K562 (cell line): ENCODE measurements around the gene C16orf92. TPM values are rescaled to one million over a fixed set of nuclear protein-coding genes. Genes with fewer than 3 reads are reported as not detected.

Source experiments
- ATAC-seq: fragments of 200-7000 bp; cut with Tn5 transposase; 3 replicates; pipeline ENCODE4 v1.9.1; 2020; ENCODE audit warnings: moderate library complexity
- BruUV-seq: library from RNA; stranded (reverse); fragments of 400-500 nt; replicated peaks from 2 replicates; lab custom pipeline; 2021; lab: Mats Ljungman, UMichigan
- CTCF ChIA-PET: fragments of 300-600 bp; formaldehyde crosslinking; extraction: SDS; loops from one replicate; lab custom pipeline; 2021; ENCODE audit warnings: low intra/inter-chr PET ratio; lab: Yijun Ruan, JAX
- POLR2A ChIA-PET: fragments of 300-600, 350-650 bp; sonication (Branson Sonifier 250); formaldehyde crosslinking; extraction: SDS; loops from one replicate; lab custom pipeline; 2021; ENCODE audit warnings: antibody characterized with exemption, inconsistent platforms; lab: Yijun Ruan, JAX
- DNase-seq, 4 experiments: peaks; one replicate each; pipeline versions ENCODE4 v3.0.0 to v3.0.0-alpha.2; 2011 to 2018; ENCODE audit warnings: low spot score in 3 of 4, mixed read lengths in 3 of 4; ENCODE audit errors: extremely low read depth in 1 of 4
- FAIRE-seq: peaks from 2 replicates; lab custom pipeline; 2011; peaks lifted over from hg19 to GRCh38; lab: Jason Lieb, UNC
- H2AFZ ChIP-seq: 2 replicates; pipeline ENCODE4 v1.6.0; 2011; ENCODE audit warnings: low read depth, low read length, control low read depth, inconsistent platforms
- H3K27ac ChIP-seq: fragments of 200-600 bp; 3 replicates; pipeline ENCODE4 v1.8.0; 2011; ENCODE audit warnings: low read depth, mild to moderate bottlenecking, control low read depth, inconsistent platforms, low read length, moderate library complexity, mixed read lengths; ENCODE audit errors: extremely low read depth
- H3K27me3 ChIP-seq, 2 experiments: fragments of 300-600 bp in 1 of 2; 2 replicates in 1 of 2; 3 replicates in 1 of 2; pipeline versions ENCODE4 v1.6.0 to v1.8.0; 2011; ENCODE audit warnings: inconsistent platforms in 2 of 2, low read length in 2 of 2, mild to moderate bottlenecking in 1 of 2, mixed read lengths in 1 of 2, moderate library complexity in 1 of 2; ENCODE audit not compliant: control insufficient read depth in 2 of 2, insufficient read depth in 2 of 2
- H3K36me3 ChIP-seq: fragments of 300-600 bp; 3 replicates; pipeline ENCODE4 v1.8.0; 2011; ENCODE audit warnings: mild to moderate bottlenecking, low read length, inconsistent platforms; ENCODE audit not compliant: control insufficient read depth, insufficient read depth
- H3K4me1 ChIP-seq, 2 experiments: fragments of 200-600 bp in 1 of 2; replicated peaks in 1 of 2; 2 replicates in 1 of 2; 3 replicates in 1 of 2; pipeline versions ENCODE4 v1.5.1 to v1.8.0; 2011; ENCODE audit warnings: inconsistent platforms in 2 of 2, low read length in 2 of 2, mild to moderate bottlenecking in 1 of 2, mixed read lengths in 1 of 2, moderate library complexity in 1 of 2; ENCODE audit not compliant: control insufficient read depth in 2 of 2, insufficient read depth in 2 of 2
- H3K4me2 ChIP-seq: 2 replicates; pipeline ENCODE4 v1.6.1; 2011; ENCODE audit warnings: low read length, control low read depth, inconsistent platforms, mixed read lengths; ENCODE audit not compliant: insufficient read depth
- H3K4me3 ChIP-seq: fragments of 200-600 bp; sonication (generic), shearing (Covaris generic); 2 replicates; pipeline ENCODE4 v1.5.1; 2016; ENCODE audit warnings: control low read depth, inconsistent platforms
- H3K79me2 ChIP-seq: fragments of 200-600 bp; 3 replicates; pipeline ENCODE4 v1.8.0; 2011; ENCODE audit warnings: low read length, inconsistent platforms; ENCODE audit not compliant: control insufficient read depth, insufficient read depth
- H3K9ac ChIP-seq, 2 experiments: 2 replicates each; pipeline versions ENCODE4 v1.6.0 to v1.6.1; 2011; ENCODE audit warnings: low read depth in 2 of 2, low read length in 2 of 2, control low read depth in 1 of 2, inconsistent platforms in 1 of 2, mild to moderate bottlenecking in 1 of 2, mixed read lengths in 1 of 2; ENCODE audit not compliant: insufficient read depth in 1 of 2
- H3K9me1 ChIP-seq: one replicate; pipeline ENCODE4 v1.6.0; 2011; ENCODE audit warnings: inconsistent platforms, mild to moderate bottlenecking, low read length, moderate library complexity; ENCODE audit not compliant: control insufficient read depth, insufficient read depth
- H3K9me3 ChIP-seq: replicated peaks from 2 replicates; pipeline ENCODE4 v1.5.1; 2011; ENCODE audit warnings: low read depth, low read length, inconsistent platforms; ENCODE audit not compliant: control insufficient read depth, insufficient read depth
- H4K20me1 ChIP-seq: replicated peaks from 2 replicates; pipeline ENCODE4 v1.6.1; 2011; ENCODE audit warnings: low read length, inconsistent platforms, mixed read lengths; ENCODE audit not compliant: control insufficient read depth, insufficient read depth
- TCFL5 ChIP-seq: fragments of 250-450 bp; sonication (Bioruptor Pico); conservative IDR thresholded peaks from 2 replicates; pipeline ENCODE4 v1.6.1; 2021; ENCODE audit warnings: mild to moderate bottlenecking, moderate library complexity, matching md5 sums
- ZBTB33 ChIP-seq: sonication (generic); formaldehyde crosslinking; IDR thresholded peaks from 2 replicates; pipeline ENCODE4 v1.8.1; 2023; ENCODE audit warnings: mild to moderate bottlenecking, missing genetic modification reagents
- WGBS: fragments of 100-300 bp; shearing (Covaris generic); methylation state at CpG from one replicate; pipeline ENCODE4 v1.1.6; 2016; ENCODE audit warnings: low coverage, mixed read lengths; ENCODE audit not compliant: insufficient coverage; ENCODE audit errors: missing lambda C conversion rate; 5-methylcytosine and 5-hydroxymethylcytosine counted together
- in situ Hi-C: fragments of 300-500 bp; cut with MboI; formaldehyde crosslinking; loops from 4 replicates; pipeline ENCODE4 v1.15.0; 2018; ENCODE audit warnings: inconsistent platforms, mixed read lengths
- intact Hi-C: fragments of 100-400 bp; cut with micrococcal nuclease; formaldehyde crosslinking; loops from 2 replicates; pipeline ENCODE4 v1.14.2; 2022
- polyA plus RNA-seq, 8 experiments: library from polyadenylated mRNA; depleted of rRNA in 4 of 8; stranded (reverse) in 5 of 8; unstranded in 3 of 8; fragments of >200 nt; fragmentation: Nextera tagmentation in 2 of 8; fragmentation: Illumina TruSeq in 1 of 8; extraction: Ambion mirVana in 2 of 8; extraction: Trizol in 1 of 8; gene quantifications; 2 replicates each; pipeline versions ENCODE4 v1.2.1 to v1.2.3, GENCODE V29; 2011 to 2014; ENCODE audit warnings: inconsistent platforms in 1 of 8, missing spikeins in 1 of 8
- total RNA-seq, 7 experiments: library from RNA; depleted of rRNA in 6 of 7; stranded (reverse); fragments of >200 nt in 6 of 7; fragmentation: Illumina TruSeq in 2 of 7; extraction: Trizol in 2 of 7; gene quantifications; 2 replicates each; pipeline versions ENCODE4 v1.2.1 to v1.2.3, GENCODE V29; 2011 to 2021; ENCODE audit warnings: low replicate concordance in 1 of 7

Gene C16orf92
- total and polyA plus RNA-seq, 9 of the 15 experiments (the other 6 are each of a cell fraction or from before 2014, with no cell fraction given), result not detected

- Histone ChIP-seq H3K27me3 (peaks cover 17 to 74% of the 10 kb centered on the region in 2 experiments), H3K9ac (no peak overlapping the region), H3K9me3 (no peaks in the 10 kb centered on the region), H3K4me2 (no peak overlapping the region), H4K20me1 (peaks cover 13% of the 10 kb centered on the region; the same call in 1 of the 2 replicates), H2AFZ (no peak overlapping the region), H3K79me2 (no peaks in the 10 kb centered on the region), H3K27ac (no peak overlapping the region), H3K4me3 (no peak overlapping the region), H3K9me1 (peaks cover 4% of the 10 kb centered on the region), H3K36me3 (no peaks in the 10 kb centered on the region), H3K4me1 (peaks cover 0 to 33% of the 10 kb centered on the region in 2 experiments; a peak in 3 of 5 replicates)
- ChIA-PET POLR2A (no interaction called here), CTCF (no interaction called here)
- WGBS, result 0% methylated on average over 4 of the region's 7 CpGs
- no peak for TF ChIP-seq ZBTB33 (CRISPR knock-in tag)
- TF ChIP-seq TCFL5 (CRISPR knock-in tag), result no peak
- DNase-seq (no peak), ATAC-seq (no peak), FAIRE-seq (no peak)
- no TSS peak for BruUV-seq
- in situ Hi-C loops (loop anchor here (10.0 kb wide), 1 partner anchor 331 kb away; no protein-coding TSS in a partner anchor), intact Hi-C loops (loop anchor here (10.0 kb wide), 1 partner anchor 211 kb away; the partner anchor contains the start of genes PAGR1 and PRRT2)
These were observed 2.6 kb downstream of the C16orf92 start for GRCh38 chr16:30025574-30025973.
